IMR-90 (cell line): ENCODE data around the gene FNBP1. TPM values are rescaled to one million over a fixed set of nuclear protein-coding genes. Genes with fewer than 3 reads are reported as not detected.

Experiments
- ATAC-seq: fragments of 200-7000 bp; cut with Tn5 transposase; 2 replicates; pipeline ENCODE4 v1.9.1; 2020; ENCODE audit warnings: low read depth, mild to moderate bottlenecking, moderate library complexity
- BruUV-seq: library from RNA; stranded (reverse); fragments of 400-500 nt; replicated peaks from 2 replicates; lab custom pipeline; 2021; lab: Mats Ljungman, UMichigan
- CTCF ChIA-PET: fragments of 300-600 bp; formaldehyde crosslinking; extraction: SDS; loops from one replicate; lab custom pipeline; 2021; ENCODE audit warnings: antibody characterized with exemption; lab: Yijun Ruan, JAX
- POLR2A ChIA-PET: fragments of 300-600 bp; sonication (Branson Sonifier 250); formaldehyde crosslinking; loops from one replicate; lab custom pipeline; 2022; ENCODE audit warnings: antibody characterized with exemption; ENCODE audit not compliant: unreplicated experiment; lab: Charles Lee
- DNase-seq: peaks from one replicate; pipeline ENCODE4 v3.0.0; 2013
- H2AFZ ChIP-seq: replicated peaks from 2 replicates; pipeline ENCODE3; 2013; ENCODE audit warnings: low read length, mild to moderate bottlenecking; ENCODE audit not compliant: poor library complexity
- H2AK5ac ChIP-seq: 2 replicates; pipeline ENCODE4 v1.6.1; 2013; ENCODE audit warnings: low read depth, low read length, inconsistent platforms
- H2AK9ac ChIP-seq: replicated peaks from 2 replicates; pipeline ENCODE3; 2013; ENCODE audit warnings: mild to moderate bottlenecking, low read depth, low read length, moderate library complexity; ENCODE audit not compliant: poor library complexity
- H2BK120ac ChIP-seq: 2 replicates; pipeline ENCODE4 v1.6.1; 2013; ENCODE audit warnings: low read depth, low read length, inconsistent platforms
- H2BK15ac ChIP-seq: 3 replicates; pipeline ENCODE4 v1.6.1; 2013; ENCODE audit warnings: low read depth, low read length, inconsistent platforms
- H2BK20ac ChIP-seq: 2 replicates; pipeline ENCODE4 v1.6.1; 2013; ENCODE audit warnings: low read depth, mild to moderate bottlenecking, inconsistent platforms, low read length, moderate library complexity
- H2BK5ac ChIP-seq: 2 replicates; pipeline ENCODE4 v1.6.1; 2013; ENCODE audit warnings: mild to moderate bottlenecking, low read depth, low read length, inconsistent platforms; ENCODE audit not compliant: poor library complexity, severe bottlenecking
- H3K14ac ChIP-seq: replicated peaks from 2 replicates; pipeline ENCODE4 v1.6.1; 2013; ENCODE audit warnings: low read depth, low read length, inconsistent platforms
- H3K18ac ChIP-seq: 2 replicates; pipeline ENCODE4 v1.6.1; 2013; ENCODE audit warnings: low read depth, low read length, control low read depth
- H3K23ac ChIP-seq: 2 replicates; pipeline ENCODE4 v1.6.1; 2013; ENCODE audit warnings: low read depth, low read length, inconsistent platforms
- H3K27ac ChIP-seq: 2 replicates; pipeline ENCODE4 v1.5.1; 2013; ENCODE audit warnings: mild to moderate bottlenecking, control low read depth, low read length; ENCODE audit not compliant: insufficient read depth
- H3K27me3 ChIP-seq: 2 replicates; pipeline ENCODE4 v1.6.1; 2013; ENCODE audit warnings: low read length; ENCODE audit not compliant: control insufficient read depth, insufficient read depth
- H3K36me3 ChIP-seq: 2 replicates; pipeline ENCODE4 v1.6.1; 2013; ENCODE audit warnings: low read length, mixed read lengths; ENCODE audit not compliant: control insufficient read depth, insufficient read depth
- H3K4ac ChIP-seq: 2 replicates; pipeline ENCODE4 v1.6.1; 2013; ENCODE audit warnings: low read depth, low read length, inconsistent platforms
- H3K4me1 ChIP-seq: 2 replicates; pipeline ENCODE4 v1.6.1; 2013; ENCODE audit warnings: low read length, mixed read lengths; ENCODE audit not compliant: control insufficient read depth, insufficient read depth
- H3K4me2 ChIP-seq: 2 replicates; pipeline ENCODE4 v1.6.1; 2013; ENCODE audit warnings: low read depth, mild to moderate bottlenecking, control low read depth, low read length, moderate library complexity
- H3K4me3 ChIP-seq: 2 replicates; pipeline ENCODE4 v1.5.1; 2013; ENCODE audit warnings: low read depth, mild to moderate bottlenecking, control low read depth, low read length, moderate library complexity; ENCODE audit not compliant: insufficient read depth
- H3K56ac ChIP-seq: 2 replicates; pipeline ENCODE4 v1.6.1; 2013; ENCODE audit warnings: low read length, inconsistent platforms; ENCODE audit not compliant: insufficient read depth; ENCODE audit errors: extremely low read depth
- H3K79me1 ChIP-seq, 2 experiments: 2 replicates each; pipeline ENCODE4 v1.6.1; 2013; ENCODE audit warnings: low read length in 2 of 2, inconsistent platforms in 1 of 2, low read depth in 1 of 2
- H3K9ac ChIP-seq: 2 replicates; pipeline ENCODE4 v1.6.1; 2013; ENCODE audit warnings: low read depth, low read length, control low read depth
- H3K9me1 ChIP-seq: 2 replicates; pipeline ENCODE4 v1.6.1; 2013; ENCODE audit warnings: low read length, inconsistent platforms; ENCODE audit not compliant: insufficient read depth
- H3K9me3 ChIP-seq: 2 replicates; pipeline ENCODE4 v1.6.1; 2013; ENCODE audit warnings: low read length; ENCODE audit not compliant: control insufficient read depth, insufficient read depth
- H4K20me1 ChIP-seq: 2 replicates; pipeline ENCODE4 v1.6.1; 2013; ENCODE audit warnings: low read length, inconsistent platforms; ENCODE audit not compliant: insufficient read depth
- H4K5ac ChIP-seq: 2 replicates; pipeline ENCODE4 v1.6.1; 2013; ENCODE audit warnings: mild to moderate bottlenecking, low read depth, low read length, control low read depth
- H4K8ac ChIP-seq, 2 experiments: 2 replicates each; pipeline ENCODE4 v1.6.1; 2013; ENCODE audit warnings: low read depth in 2 of 2, low read length in 2 of 2, control low read depth in 1 of 2, inconsistent platforms in 1 of 2
- H4K91ac ChIP-seq: 2 replicates; pipeline ENCODE4 v1.6.1; 2013; ENCODE audit warnings: low read depth, low read length, inconsistent platforms; ENCODE audit not compliant: insufficient read depth
- NFE2L2 ChIP-seq: fragments of 150-350 bp; IDR thresholded peaks from 2 replicates; pipeline ENCODE4 v1.6.1; 2016; ENCODE audit warnings: low read depth, mild to moderate bottlenecking, low read length
- USF2 ChIP-seq: fragments of 150-350 bp; IDR thresholded peaks from 2 replicates; pipeline ENCODE4 v1.6.1; 2017; ENCODE audit warnings: mild to moderate bottlenecking, antibody characterized with exemption, low read length, low read depth
- WGBS, 2 experiments: methylation state at CpG; one replicate each; pipeline versions ENCODE4 v1.1.5 to v1.1.7; 2013; ENCODE audit warnings: missing lambda C conversion rate in 2 of 2; ENCODE audit not compliant: insufficient read length in 1 of 2; ENCODE audit errors: extremely low coverage in 2 of 2; 5-methylcytosine and 5-hydroxymethylcytosine counted together
- dilution Hi-C: fragments of 300-500 bp; cut with HindIII; formaldehyde crosslinking; loops from one replicate; pipeline ENCODE4 v1.14.3; 2018; ENCODE audit warnings: low sequenced_read_pairs; ENCODE audit not compliant: unreplicated experiment
- in situ Hi-C: fragments of 300-500 bp; cut with MboI; formaldehyde crosslinking; loops from 3 replicates; pipeline ENCODE4 v1.14.3; 2019; ENCODE audit warnings: low sequenced_read_pairs, inconsistent platforms, mixed read lengths
- intact Hi-C: fragments of 100-400 bp; cut with micrococcal nuclease; formaldehyde crosslinking; loops from 2 replicates; pipeline ENCODE4 v1.10.0; 2022
- polyA plus RNA-seq, 3 experiments: library from polyadenylated mRNA; depleted of rRNA; stranded (reverse); fragments of >200 nt; gene quantifications; 2 replicates each; pipeline ENCODE4 v1.2.3, GENCODE V29; 2012; ENCODE audit warnings: low replicate concordance in 1 of 3
- total RNA-seq: library from RNA; depleted of rRNA; stranded (reverse); fragments of >200 nt; gene quantifications from 2 replicates; pipeline ENCODE4 v1.2.3, GENCODE V29; 2012

FNBP1 gene
- total and polyA plus RNA-seq, 2 of the 4 experiments (the other 2 are of a cell fraction) = 10.3 to 15.4 TPM

GRCh38 chr9:129962889-129963703, 79.9 kb downstream of the FNBP1 start:
- Histone ChIP-seq H3K4me2 (peak overlapping the region; percentile 98), H4K91ac (peak overlapping the region; percentile 84), H3K9me1 (peaks cover 12% of the 10 kb centered on the region), H2BK120ac (peak overlapping the region; percentile 87), H4K8ac (peak overlapping the region; percentile 94), H3K79me1 (peaks cover 7 to 25% of the 10 kb centered on the region in 2 experiments; a peak in 3 of 4 replicates), H2AFZ (peak overlapping the region; percentile 83), H3K27ac (peak overlapping the region; percentile 84), H3K27me3 (no peaks in the 10 kb centered on the region), H3K18ac (peak overlapping the region; percentile 90), H3K56ac (peak overlapping the region; percentile 91), H2AK5ac (peak overlapping the region; percentile 89), H2AK9ac (peak overlapping the region; percentile 55), H3K36me3 (peaks cover 5% of the 10 kb centered on the region; the same call in 1 of the 2 replicates), H3K14ac (peak overlapping the region; percentile 92), H2BK15ac (peak overlapping the region; percentile 93; the same call in 2 of the 3 replicates), H3K4ac (peak overlapping the region; percentile 92), H3K4me3 (peak overlapping the region; percentile 52), H3K9me3 (no peaks in the 10 kb centered on the region), H2BK20ac (peak overlapping the region; percentile 82), H4K20me1 (no peaks in the 10 kb centered on the region), H4K5ac (peak overlapping the region; percentile 97), H3K9ac (peak overlapping the region; percentile 93), H3K23ac (peak overlapping the region; percentile 71), H2BK5ac (peak overlapping the region; percentile 69), H3K4me1 (peaks cover 23% of the 10 kb centered on the region)
- in situ Hi-C loops = no loop called here
- peak; percentile 42; the same call in 1 of the 2 replicates for TF ChIP-seq USF2
- TF ChIP-seq NFE2L2 = no peak
- ChIA-PET POLR2A (no interaction called here), CTCF (interaction anchor here (0.5 to 0.7 kb wide), 2 partner anchors 9 to 30 kb away, joined by 3 to 4 read pairs; no protein-coding TSS in a partner anchor)
- BruUV-seq = no TSS peak
- intact Hi-C loops = loop anchor here (5.0 kb wide), 1 partner anchor 76 kb away; no protein-coding TSS in a partner anchor
- ATAC-seq (peak; percentile 57), DNase-seq (peak; percentile 49)
- 23% methylated on average over 6 of the region's 14 CpGs; no CpG with 5 or more reads in 1 of the 2 experiments for WGBS, 2 experiments
- dilution Hi-C loops = no loop called here
